ENCODE data around the gene RFX1.
"Not testable (repeated sequence)": the region's sequence is repeated elsewhere in the genome, so short reads cannot be mapped to it uniquely, and the experiment has no call there.

Gene RFX1

GRCh38 chr19:13923194-13923987 lies 82.7 kb downstream of the RFX1 start:
- H3K4me3 ChIP-seq: no peak overlapping the region
- H3K27ac ChIP-seq: no peak overlapping the region

- not testable (repeated sequence) for H3K27ac ChIP-seq, H3K4me3 ChIP-seq
Observed at GRCh38 chr19:13922118-13922517, 84.0 kb downstream of the RFX1 start.

GRCh38 chr19:13920940-13921747 lies 85.0 kb downstream of the RFX1 start:
- Histone ChIP-seq H3K27ac (no peak overlapping the region), H3K4me3 (no peak overlapping the region)

- no peak overlapping the region for H3K27ac ChIP-seq
- no peak overlapping the region for H3K4me3 ChIP-seq
Observed at GRCh38 chr19:13920524-13920923, 85.6 kb downstream of the RFX1 start.

- Histone ChIP-seq H3K4me3 (no peak overlapping the region), H3K27ac (peak overlapping the region in 1 of 21 experiments; percentile 1)
Observed at GRCh38 chr19:13918726-13919411, 87.3 kb downstream of the RFX1 start.

GRCh38 chr19:13917888-13918406 lies 88.2 kb downstream of the RFX1 start:
- Histone ChIP-seq H3K27ac (peak overlapping the region in 1 of 21 experiments; percentile 1), H3K4me3 (no peak overlapping the region)

- Histone ChIP-seq H3K4me3 (no peak overlapping the region), H3K27ac (no peak overlapping the region)
Observed at GRCh38 chr19:13914777-13915176, 91.3 kb downstream of the RFX1 start.

- Histone ChIP-seq H3K4me3 (no peak overlapping the region), H3K27ac (no peak overlapping the region)
Observed at GRCh38 chr19:13913352-13913751, 92.8 kb downstream of the RFX1 start.
